Stimulated activated naive CD4-positive, alpha-beta T cell treated with Interleukin-2 at 50 U/mL for 16 hours (primary cell): ENCODE measurements around the gene NEURL4.
"Not testable (repeated sequence)": the region's sequence is repeated elsewhere in the genome, so short reads cannot be mapped to it uniquely, and the experiment has no call there.

ENCODE experiments used
- DNase-seq: peaks from one replicate; lab custom pipeline; 2025; lab: John Stamatoyannopoulos, UW

NEURL4 gene

DNA sequence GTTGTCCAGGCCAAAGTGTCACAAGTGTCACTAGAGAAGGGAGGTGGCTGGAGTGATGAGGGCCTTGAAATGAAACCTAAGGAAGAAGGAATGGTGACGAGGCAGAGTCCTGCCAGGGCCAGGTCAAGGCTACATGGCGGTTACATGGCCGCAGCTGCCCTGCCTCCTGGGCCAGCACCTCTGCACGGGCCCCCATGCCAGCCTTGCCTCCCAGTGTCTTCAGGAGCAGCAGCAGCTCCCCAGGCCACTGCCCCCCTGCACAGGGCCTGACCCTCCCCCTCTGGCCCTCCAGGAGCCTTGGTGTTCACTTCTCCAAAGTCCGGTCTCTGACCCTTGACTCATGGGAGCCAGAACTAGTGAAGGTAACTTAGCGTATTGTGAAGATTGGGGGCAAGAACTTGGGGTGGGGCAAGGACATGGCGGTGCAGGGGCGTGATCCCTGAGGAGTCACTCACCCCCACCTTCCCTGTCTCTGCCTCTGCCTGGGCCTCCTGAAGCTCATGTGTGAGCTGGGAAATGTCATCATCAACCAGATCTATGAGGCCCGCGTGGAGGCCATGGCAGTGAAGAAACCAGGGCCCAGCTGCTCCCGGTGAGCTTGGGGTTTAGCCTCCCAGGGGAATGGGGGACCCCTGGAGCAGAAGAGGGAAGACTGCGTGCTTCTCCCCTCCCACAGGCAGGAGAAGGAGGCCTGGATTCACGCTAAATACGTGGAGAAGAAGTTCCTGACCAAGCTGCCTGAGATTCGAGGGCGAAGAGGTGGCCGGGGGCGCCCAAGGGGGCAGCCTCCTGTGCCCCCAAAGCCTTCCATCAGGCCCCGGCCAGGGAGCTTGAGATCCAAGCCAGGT is 18.7 kb upstream of the NEURL4 start:
- no peak for DNase-seq

DNA sequence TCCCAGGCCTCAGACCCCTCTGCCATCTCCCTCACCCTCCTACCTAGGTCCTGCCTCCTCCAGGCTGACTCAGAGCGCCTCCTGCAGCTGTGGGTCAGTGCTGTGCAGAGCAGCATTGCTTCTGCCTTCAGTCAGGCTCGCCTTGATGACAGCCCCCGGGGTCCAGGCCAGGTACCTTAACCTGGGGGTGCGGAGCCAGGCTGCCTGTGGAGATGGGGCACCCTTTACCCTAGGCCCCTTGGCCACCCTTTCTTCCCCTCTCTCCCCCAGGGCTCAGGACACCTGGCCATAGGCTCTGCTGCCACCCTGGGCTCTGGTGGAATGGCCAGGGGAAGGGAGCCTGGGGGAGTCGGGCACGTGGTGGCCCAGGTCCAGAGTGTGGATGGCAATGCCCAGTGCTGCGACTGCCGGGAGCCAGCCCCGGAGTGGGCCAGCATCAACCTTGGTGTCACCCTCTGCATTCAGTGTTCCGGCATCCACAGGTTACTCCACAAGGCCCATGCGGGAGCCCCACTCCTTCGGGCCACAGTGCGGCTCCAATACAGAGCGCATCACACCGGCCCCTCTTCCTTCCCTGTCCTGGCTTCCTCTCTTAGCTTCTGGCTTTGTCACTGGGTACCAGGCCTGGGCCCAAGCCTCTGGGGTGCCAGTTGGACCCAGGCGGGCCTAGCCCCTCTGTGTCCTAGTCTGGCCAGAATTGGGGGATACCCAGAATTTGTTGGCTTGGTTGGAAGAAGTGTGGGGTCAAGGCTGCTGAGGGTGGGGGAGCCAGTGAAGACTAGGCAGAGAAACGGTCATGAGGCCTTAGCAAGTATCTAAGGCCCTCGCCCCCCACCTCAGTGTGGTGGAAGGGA is 17.9 kb upstream of the NEURL4 start:
- no peak for DNase-seq

DNA sequence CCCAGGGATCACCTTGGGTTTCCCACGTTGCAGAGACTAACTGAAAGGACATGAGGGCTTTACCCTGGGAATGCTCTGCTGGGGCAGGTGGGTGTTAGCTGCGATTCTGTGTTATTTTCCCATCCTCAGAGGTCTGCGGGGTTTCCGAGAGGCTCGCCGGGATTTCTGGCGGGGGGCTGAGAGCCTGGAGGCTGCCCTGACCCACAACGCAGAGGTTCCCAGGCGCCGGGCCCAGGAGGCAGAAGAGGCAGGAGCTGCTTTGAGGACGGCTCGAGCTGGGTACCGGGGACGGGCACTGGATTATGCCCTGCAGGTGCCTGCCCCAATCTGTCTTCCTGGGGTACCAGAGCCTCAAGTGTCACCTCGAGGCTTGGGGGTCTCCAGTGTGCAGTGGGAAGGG is 14.1 kb upstream of the NEURL4 start:
- DNase-seq = no peak

- no peak for DNase-seq
These were observed 12.7 kb upstream of the NEURL4 start for GRCh38 chr17:7341842-7342241.

DNA sequence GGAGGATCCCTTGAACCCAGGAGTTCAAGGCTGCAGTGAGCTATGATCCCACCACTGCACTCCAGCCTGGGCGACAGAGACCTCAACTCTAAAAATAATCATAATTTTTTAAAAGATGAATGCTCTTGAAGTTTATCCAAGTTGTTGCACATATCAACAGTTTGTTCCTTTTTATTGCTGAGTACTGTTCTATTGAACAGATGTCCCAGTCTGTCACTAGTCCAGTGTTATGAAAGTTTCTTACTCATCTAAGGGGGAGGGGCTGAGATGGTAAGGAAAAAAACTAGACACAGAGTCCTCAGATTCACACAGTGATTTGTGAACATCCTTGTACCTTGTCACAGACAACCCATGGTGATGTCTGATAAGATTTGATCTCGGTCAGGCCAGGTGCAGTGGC is 11.0 kb upstream of the NEURL4 start:
- no peak for DNase-seq

- not testable (repeated sequence) for DNase-seq
These were observed 8.5 kb upstream of the NEURL4 start for GRCh38 chr17:7337600-7337999.

GRCh38 chr17:7336240-7337175 is 7.4 kb upstream of the NEURL4 start, which contains the start of gene ACAP1:
Gene ACAP1, plus strand, starts transcription at chr17:7336529. Its CDS starts 206 bp downstream, at chr17:7336735.
- peak; percentile 80 for DNase-seq

GRCh38 chr17:7335765-7336164 is 6.6 kb upstream of the NEURL4 start:
- DNase-seq = not testable (repeated sequence)

GRCh38 chr17:7334938-7335538 is 5.9 kb upstream of the NEURL4 start:
- DNase-seq = no peak

DNA sequence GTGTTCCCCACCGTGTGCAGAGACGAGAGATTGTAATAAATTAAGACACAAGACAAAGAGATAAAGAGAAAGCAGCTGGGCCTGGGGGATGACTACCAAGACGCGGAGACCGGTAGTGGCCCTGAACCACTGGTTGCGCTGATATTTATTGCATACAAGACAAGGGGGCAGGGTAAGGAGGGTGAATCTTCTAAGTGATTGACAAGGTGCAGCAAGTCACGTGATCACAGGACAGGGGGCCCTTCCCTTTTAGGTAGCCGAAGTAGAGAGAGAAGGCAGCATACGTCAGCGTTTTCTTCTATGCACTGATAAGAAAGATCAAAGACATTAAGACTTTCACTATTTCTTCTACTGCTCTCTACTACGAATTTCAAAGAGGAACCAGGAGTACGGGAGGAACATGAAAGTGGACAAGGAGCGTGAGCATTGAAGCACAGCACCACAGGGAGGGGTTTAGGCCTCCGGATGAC is 3.5 kb upstream of the NEURL4 start:
- DNase-seq = not testable (repeated sequence)

- no peak for DNase-seq
These were observed 3.0 kb upstream of the NEURL4 start for GRCh38 chr17:7332111-7332510.

DNA sequence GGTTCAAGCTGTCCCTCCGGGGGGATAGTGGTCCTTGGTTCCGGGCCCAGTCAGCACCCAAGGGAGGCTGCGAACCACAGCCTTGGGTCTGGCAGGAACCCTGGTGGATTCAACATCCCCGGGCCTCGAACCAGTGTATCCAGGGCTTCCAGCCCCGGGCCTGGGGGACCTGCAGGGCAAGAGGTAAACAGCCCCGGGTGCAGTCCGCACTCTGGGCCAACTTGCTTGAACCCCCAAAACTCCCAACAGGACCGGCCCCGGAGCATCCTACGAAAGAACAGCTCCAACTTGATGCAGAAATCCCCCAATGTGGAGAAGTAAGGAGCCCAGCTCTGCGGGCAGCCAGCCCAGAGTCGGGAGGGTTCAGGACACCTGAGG is 1.5 kb upstream of the NEURL4 start:
- no peak for DNase-seq

DNA sequence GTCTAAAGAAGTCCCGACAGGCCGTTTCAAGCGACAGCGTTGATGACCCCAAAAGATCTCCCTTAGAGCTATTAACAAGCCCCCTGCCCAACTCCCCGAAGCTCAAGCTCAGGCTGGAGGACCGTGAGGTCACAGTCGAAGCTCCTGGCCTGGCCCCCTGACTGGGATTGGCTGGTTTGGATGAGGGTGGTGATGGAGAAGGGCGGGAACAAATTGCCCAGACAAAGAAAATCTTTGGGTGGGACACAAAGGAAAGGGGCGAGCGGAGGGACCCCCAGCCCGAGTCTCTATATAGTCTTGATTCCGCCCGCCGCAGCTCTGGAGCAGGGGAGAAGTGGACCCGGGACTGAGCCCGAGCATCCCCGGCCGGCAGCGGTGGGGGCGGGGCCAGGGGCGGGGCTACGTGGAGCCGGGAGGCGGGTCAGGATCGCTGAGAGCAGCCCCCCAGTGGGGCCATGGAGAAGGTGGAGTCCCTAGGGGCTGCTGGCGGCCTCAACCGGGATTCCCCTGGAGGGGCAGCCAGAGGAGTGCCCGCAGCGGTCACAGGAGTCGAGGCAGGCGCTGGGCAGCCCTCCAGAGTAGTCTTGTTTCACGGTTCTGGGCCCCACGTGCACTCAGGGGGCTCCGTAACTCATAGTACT is 982 bp upstream of the NEURL4 start:
- peak; percentile 79 for DNase-seq

DNA sequence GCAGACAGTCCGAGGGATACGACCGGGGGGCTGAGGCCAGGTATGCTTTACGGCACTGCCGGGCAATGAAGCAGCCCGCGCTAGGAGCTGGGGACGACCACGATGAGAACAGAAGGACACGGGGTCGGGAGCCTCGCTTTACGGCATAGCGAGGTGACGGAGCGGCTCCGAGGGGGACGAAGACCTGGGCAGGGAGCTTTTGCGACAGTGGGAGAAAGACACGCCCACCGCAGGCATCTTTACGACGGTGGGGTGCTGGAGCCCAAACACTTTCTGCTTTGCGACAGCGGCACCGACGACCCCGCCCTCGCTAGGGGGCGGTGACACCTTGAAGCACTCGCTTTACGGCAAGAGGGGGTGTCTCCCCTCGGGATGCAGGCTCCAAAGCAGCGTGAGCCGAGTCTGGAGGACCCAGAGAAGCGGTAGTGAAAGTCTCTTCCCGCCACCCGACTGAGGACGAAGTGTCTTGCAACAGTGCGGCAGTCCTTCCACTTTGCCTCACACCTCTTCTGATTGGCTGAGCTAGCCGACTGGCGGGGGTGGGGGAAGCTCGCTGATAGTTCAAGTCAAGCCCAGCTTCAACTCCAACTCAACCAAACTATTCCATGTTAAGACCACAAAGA is 350 bp upstream of the NEURL4 start:
- DNase-seq = peak; percentile 96

DNA sequence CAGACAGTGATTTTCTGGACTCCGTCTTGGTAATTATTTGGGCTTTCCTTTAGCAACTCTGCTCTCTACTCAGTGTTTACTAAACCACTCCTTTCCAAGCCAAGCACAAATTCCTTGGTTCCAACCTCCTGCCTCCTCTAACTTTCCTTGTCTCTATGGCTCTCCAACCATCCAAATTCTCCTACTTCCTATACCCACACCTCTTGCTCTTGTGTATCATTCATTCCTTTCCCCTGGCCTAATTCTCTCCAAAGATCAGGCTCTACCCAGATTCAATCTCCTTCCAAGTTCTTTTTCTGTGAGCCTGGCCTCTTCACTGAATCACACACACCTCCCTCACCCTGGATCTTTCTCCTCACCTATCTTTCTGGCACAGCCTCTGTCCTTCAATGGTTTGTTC is 1.1 kb downstream of the NEURL4 start:
- DNase-seq = no peak

- DNase-seq = no peak
These were observed 1.6 kb downstream of the NEURL4 start for GRCh38 chr17:7327501-7327900.

DNA sequence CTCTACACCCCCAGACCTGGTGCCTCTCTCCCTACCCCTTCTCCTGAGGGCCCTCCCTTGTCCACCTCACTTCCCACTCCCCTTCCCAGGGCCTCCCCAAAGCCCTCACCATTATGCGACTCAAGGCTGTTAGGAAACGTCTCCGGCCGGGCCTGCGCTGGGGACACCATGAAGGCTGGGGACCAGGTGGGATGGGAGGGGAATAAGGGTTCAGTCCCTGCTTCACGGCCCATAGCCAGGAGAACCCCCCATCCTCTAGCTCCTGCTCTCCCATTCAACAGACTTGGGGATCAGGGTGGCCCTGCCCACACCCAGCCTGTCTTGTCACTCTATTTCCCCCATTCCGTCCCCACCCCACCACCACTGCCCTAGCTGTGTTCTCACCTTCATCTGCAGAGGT is 2.1 kb downstream of the NEURL4 start:
- no peak for DNase-seq

DNA sequence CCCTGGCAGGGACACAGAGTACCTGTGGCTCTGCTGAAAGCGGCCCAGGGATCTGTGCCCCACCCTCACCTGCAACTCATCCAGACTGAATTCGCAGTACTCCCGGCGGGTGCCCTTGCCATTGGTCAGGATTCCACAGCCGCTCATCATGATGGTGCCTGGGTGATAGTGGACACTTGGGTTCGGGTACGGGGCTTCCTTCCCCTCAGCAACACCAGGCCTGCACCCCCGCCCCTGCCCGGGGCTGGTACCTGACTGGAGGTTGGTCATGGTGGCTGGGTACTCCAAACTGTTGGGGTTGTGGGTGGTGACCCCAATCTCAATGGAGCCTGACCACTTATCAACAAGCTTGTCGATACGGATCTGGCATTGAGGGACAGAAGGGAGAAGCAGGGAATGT is 2.9 kb downstream of the NEURL4 start:
- DNase-seq = no peak

GRCh38 chr17:7325031-7325528 is 4.1 kb downstream of the NEURL4 start:
- DNase-seq = no peak

- DNase-seq = no peak
These were observed 4.7 kb downstream of the NEURL4 start for GRCh38 chr17:7324438-7324779.
